ENCODE measurements around the gene PRIM2.
"Not testable (repeated sequence)": the region's sequence is repeated elsewhere in the genome, so short reads cannot be mapped to it uniquely, and the experiment has no call there.

PRIM2 gene

GRCh38 chr6:57658526-57658925 is 341.1 kb downstream of the PRIM2 start:
- not testable (repeated sequence) for DNase-seq

GRCh38 chr6:57659794-57660193 is 342.4 kb downstream of the PRIM2 start:
- DNase-seq = not testable (repeated sequence)

GRCh38 chr6:57660940-57661339 is 343.5 kb downstream of the PRIM2 start:
- not testable (repeated sequence) for DNase-seq

- DNase-seq = not testable (repeated sequence)
These were observed 350.7 kb downstream of the PRIM2 start for GRCh38 chr6:57668108-57668507.

DNA sequence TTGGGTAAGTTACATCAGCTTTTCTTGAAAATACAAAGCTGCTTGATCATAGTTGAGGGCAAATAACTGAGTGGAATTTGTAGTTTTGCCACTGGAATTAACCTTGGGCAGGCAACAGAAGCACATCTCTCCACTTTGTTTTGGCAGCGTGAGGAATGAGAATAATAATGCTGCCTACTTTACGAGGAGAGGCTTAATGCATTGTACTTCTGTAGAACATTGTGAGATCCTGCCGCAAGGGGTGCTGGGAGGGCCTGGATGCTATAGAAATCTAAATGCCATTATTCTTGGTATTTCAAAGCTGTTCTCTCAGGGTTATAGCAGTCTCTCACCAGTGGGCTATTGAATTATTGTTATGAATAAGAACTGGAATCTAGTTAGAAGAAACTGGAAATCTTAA is 353.8 kb downstream of the PRIM2 start:
- DNase-seq = not testable (repeated sequence)

GRCh38 chr6:57671937-57672627 is 354.7 kb downstream of the PRIM2 start:
- not testable (repeated sequence) for DNase-seq

GRCh38 chr6:57673281-57673680 is 355.9 kb downstream of the PRIM2 start:
- not testable (repeated sequence) for DNase-seq

DNA sequence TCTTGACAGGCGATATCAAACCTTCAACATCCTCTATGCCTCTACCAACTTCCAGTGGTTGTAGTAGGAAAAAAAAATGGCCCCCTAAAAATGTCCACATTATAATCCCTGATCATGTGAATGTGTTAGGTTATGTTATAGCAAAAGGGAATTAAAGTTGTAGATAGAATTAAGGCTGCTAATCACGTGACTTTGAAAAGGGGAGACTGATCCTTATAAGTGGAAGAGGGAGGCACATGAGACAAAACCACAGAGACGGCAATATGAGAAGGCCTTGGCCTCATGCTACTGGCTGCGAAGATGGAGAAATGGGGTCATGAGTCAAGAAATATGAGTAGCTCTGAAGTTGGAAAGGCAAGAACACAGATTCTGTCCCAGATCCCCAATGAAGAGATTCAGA is 358.0 kb downstream of the PRIM2 start:
- not testable (repeated sequence) for DNase-seq

GRCh38 chr6:57696382-57696781 is 379.0 kb downstream of the PRIM2 start:
- not testable (repeated sequence) for DNase-seq

Data from activated CD8-positive, alpha-beta memory T cell treated with anti-CD3 and anti-CD28 coated beads, Interleukin-2, amount 50 U/mL, for 4 hours (primary cell).